Activated CD8-positive, alpha-beta memory T cell treated with anti-CD3 and anti-CD28 coated beads, Interleukin-2, amount 50 U/mL, for 4 hours (primary cell): ENCODE results near the gene ZBTB7B.
"Not testable (repeated sequence)": the region's sequence is repeated elsewhere in the genome, so short reads cannot be mapped to it uniquely, and the experiment has no call there.

Experiments used
- DNase-seq: peaks from one replicate; pipeline ENCODE4 v3.0.0-alpha.2; 2020

The ZBTB7B gene

GRCh38 chr1:154989195-154989860, 13.3 kb upstream of the ZBTB7B start:
- DNase-seq = no peak

DNA sequence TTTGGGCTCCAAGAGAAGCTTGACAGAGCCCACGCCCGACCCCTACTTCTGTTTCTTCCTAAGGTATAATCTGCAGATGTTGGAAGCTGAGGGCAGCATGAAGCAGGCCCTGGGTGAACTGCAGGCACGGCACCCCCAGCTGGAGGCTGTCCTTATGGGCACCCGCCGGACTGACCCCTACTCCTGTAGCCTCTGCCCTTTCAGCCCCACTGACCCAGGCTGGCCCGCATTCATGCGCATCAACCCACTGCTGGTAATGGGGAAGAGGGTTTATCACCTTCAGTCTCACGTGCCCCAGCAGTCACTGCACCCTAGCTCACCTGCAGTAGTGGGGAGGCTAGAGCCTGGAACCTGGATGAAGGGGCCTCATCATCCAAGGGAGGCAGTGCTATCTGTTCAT, 12.3 kb upstream of the ZBTB7B start:
- DNase-seq = no peak

- no peak for DNase-seq
Observed at GRCh38 chr1:154992721-154993571, 9.7 kb upstream of the ZBTB7B start.

GRCh38 chr1:154993572-154994268, 8.9 kb upstream of the ZBTB7B start, which contains the start of gene LENEP:
Gene LENEP (plus strand): TSS chr1:154993586. CDS start chr1:154993608, 22 bp downstream.
- no peak for DNase-seq

DNA sequence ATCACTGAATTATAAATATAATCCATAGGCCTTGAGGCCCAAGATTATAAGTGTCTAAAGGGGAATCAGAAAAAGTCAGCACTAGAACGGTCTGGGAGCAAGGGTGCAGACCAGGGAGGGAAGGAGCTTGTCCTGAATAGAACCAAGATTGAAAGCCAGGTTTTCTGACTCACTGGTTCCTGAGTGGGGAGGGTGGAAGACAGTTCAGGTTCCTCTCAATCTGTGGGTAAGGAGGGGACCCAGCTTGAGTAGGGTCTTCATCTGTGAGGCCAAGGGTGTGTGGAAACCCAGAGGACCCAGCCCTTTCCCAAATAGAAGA, 8.4 kb upstream of the ZBTB7B start:
- no peak for DNase-seq

DNA sequence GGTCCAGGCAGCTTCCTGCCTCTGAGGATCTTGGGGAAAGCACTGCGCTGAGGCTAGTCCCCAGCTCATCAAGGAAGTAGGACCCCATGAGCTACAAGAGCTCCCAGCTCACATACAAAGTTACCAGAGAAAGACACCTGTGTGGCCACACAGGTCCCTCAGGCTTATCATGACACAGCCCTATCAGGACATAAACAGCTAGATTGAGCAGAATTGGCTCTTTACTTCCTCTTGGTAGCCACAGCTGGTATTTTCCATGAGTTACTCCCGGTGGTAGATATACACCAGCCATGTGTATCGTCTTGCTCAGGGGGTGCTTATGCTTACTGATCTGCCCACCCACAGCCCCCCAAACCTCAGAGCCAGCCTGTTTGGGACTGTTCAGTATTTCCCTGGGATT, 8.0 kb upstream of the ZBTB7B start:
- no peak for DNase-seq

GRCh38 chr1:154995301-154995983, 7.2 kb upstream of the ZBTB7B start:
- not testable (repeated sequence) for DNase-seq

GRCh38 chr1:154996966-154997701, 5.5 kb upstream of the ZBTB7B start:
- DNase-seq = no peak

GRCh38 chr1:154998201-154998780, 4.3 kb upstream of the ZBTB7B start:
- no peak for DNase-seq

DNA sequence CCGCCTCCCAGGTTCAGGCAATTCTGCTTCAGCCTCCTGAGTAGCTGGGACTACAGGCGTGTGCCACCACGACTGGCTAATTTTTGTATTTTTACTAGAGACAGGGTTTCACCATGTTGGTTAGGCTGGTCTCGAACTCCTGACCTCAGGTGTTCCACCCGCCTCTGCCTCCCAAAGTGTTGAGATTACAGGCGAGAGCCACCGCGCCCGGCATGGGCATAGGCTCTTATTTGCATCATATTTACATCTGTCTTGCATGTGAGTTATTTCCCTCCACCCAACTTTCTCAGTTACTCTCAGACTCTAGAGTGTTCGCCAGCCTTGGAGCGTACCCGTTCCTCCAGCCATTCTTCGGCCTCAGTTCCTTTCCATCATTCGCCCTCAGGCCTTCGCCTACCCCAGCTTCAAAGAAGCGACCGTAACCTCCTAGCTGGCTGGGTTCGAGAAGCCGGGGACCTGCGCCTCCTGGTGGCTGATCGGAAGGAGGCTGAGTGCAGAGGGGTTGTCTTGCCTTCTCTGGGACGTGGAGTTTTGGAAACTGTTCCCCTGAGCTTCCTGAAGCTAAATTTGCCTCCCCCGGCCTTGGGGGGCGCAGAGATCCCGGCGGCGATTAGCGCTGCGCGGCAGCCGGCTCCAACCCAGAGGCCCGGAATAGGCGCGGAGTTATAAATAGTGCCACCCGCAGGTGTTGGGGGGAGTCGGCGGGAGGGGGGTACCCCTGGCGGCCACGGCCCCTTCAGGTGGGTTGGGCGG, 3.6 kb upstream of the ZBTB7B start:
- DNase-seq = peak; percentile 71

GRCh38 chr1:154999571-155000410, 2.8 kb upstream of the ZBTB7B start:
- DNase-seq = peak; percentile 61

DNA sequence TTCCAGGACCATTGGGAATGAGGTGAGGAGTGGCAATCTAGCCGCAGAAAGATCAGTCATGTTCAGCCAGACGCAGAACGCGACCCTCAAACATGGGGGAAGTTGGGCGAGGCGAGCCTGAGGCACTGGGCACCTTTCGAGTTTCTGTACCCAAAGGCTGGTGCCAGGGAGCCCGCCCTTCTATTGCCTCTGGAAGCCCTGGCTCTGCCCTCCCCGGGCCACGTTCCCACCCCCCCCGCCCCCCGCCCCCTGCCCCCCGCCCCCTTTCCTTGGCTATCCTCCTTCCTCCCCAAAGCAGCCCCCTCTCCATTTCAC, 2.2 kb upstream of the ZBTB7B start:
- no peak for DNase-seq

GRCh38 chr1:155000726-155001424, 1.7 kb upstream of the ZBTB7B start:
- peak; percentile 75 for DNase-seq

GRCh38 chr1:155001425-155001674, 1.3 kb upstream of the ZBTB7B start:
- DNase-seq = no peak

- DNase-seq = peak; percentile 96
Observed at GRCh38 chr1:155001675-155002463, 733 bp upstream of the ZBTB7B start.

DNA sequence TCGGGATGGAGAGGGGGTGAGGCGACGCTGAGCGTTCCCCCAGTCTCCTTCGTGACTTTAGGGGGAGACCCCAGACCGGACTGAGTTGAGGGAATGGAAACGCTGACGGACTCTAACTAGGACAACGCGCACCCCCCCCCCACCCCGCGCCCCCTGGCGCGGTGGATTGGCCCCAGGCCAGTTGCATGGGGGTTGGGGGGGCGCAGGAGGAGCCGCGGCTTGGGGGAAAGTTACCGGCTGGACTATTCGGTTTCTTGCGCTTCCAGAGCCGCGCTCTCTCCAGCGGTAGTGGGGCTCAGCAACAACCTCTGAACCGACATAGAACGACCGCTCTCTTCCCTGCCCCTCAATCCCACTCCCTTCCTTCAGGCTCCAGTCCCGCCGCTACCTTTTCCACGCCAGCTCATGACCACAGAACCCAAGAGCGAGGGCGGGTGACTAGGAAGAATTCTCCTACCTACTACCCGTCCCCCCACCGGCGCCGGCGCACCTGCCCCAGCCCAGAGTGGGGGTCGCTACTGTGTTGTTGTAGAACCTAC, 694 bp downstream of the ZBTB7B start:
- no peak for DNase-seq

- DNase-seq = no peak
Observed at GRCh38 chr1:155003766-155004351, 1.3 kb downstream of the ZBTB7B start.

DNA sequence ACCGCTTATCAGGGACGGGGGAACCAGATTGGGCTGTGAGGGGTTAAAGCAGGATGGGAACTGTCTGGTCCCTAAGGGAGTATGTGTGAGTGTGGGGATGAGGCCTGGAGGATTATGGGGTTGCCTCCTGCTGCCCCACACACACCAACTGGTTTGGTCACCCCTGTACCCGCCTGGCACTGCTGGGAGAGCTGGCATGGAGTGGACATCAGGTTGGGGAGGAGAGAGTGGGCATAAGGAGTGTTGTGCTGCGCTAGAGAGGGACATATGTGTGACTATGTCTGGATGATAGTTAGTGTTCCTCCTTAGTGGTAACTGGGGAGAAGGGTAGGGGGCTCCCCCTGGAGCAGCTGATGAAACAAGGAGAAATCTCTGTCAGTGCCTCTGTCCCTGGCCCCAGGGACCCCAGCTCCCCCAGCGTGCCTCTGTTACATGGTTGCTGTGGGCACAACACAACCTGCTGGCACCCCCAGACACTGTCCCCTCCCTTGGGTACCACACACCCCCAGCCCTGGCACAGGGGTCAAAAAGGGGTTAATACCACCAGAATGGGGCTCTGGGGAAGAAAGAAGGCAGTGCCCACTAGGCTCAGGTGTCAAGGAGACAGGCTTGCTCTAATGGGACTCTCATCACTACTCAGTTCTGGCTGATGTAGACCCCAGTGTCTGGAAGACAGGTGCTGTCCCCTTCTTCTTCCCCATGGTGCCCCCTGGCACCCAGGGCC, 1.9 kb downstream of the ZBTB7B start:
- DNase-seq = no peak
